Activated CD4-positive, alpha-beta memory T cell treated with anti-CD3 and anti-CD28 coated beads for 36 hours (primary cell): ENCODE data around the gene ZNF436. TPM values are rescaled to one million over a fixed set of nuclear protein-coding genes. Genes with fewer than 3 reads are reported as not detected.
"Not testable (repeated sequence)": the region's sequence is repeated elsewhere in the genome, so short reads cannot be mapped to it uniquely, and the experiment has no call there.

Experiments used
- CTCF ChIA-PET: fragments of 350-600 bp; sonication (Branson Sonifier 250); formaldehyde crosslinking; loops from one replicate; lab custom pipeline; 2021; ENCODE audit warnings: antibody characterized with exemption, inconsistent platforms; lab: Charles Lee
- POLR2A ChIA-PET: fragments of 350-600 bp; sonication (Branson Sonifier 250); formaldehyde crosslinking; loops from one replicate; lab custom pipeline; 2021; ENCODE audit warnings: antibody characterized with exemption; lab: Charles Lee
- DNase-seq: peaks from one replicate; pipeline ENCODE4 v3.0.0-alpha.2; 2020
- H3K27ac Mint-ChIP-seq: one replicate; pipeline ENCODE4 v1.8.0; 2021; ENCODE audit warnings: mixed read lengths
- H3K27me3 Mint-ChIP-seq: one replicate; pipeline ENCODE4 v1.8.0; 2021; ENCODE audit warnings: mixed read lengths
- H3K36me3 Mint-ChIP-seq: one replicate; pipeline ENCODE4 v1.8.0; 2021; ENCODE audit warnings: mixed read lengths
- H3K4me1 Mint-ChIP-seq: one replicate; pipeline ENCODE4 v1.8.0; 2021; ENCODE audit warnings: low read depth, mixed read lengths
- H3K4me3 Mint-ChIP-seq: one replicate; pipeline ENCODE4 v1.8.0; 2021; ENCODE audit warnings: mild to moderate bottlenecking, mixed read lengths
- H3K9me3 Mint-ChIP-seq: one replicate; pipeline ENCODE4 v1.8.0; 2021; ENCODE audit warnings: mixed read lengths
- intact Hi-C: fragments of 100-400 bp; cut with micrococcal nuclease; formaldehyde crosslinking; loops from one replicate; pipeline ENCODE4 v1.15.1; 2023
- total RNA-seq, 2 experiments: library from RNA; stranded (reverse); gene quantifications; one replicate each; pipeline ENCODE4 v1.2.3, GENCODE V29; 2021

The ZNF436 gene
- total RNA-seq, 2 experiments from 2014 or later: 4.6 to 4.8 TPM

DNA sequence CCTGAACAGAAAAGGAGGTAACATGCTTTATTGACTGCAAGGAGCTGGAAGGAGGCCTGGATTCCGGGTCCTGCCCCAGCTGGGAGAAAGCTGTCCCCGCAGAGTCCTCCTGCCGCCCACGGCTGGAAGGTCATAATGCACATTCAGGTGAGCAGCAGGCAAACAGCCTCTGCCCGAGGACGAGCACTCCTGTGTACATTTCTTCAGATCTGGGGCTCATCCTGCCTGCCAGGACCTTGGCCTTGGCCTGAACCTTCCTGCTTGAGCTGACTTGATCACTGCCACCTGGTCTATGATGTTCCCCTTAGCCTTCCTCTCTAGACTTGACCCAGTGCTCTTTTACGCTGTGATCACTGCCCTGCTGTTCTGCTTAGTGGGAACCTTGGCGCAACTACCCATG lies 17.9 kb upstream of the ZNF436 start:
- Mint-ChIP-seq H3K4me1 (no peaks in the 10 kb centered on the region), H3K27ac (no peak overlapping the region), H3K4me3 (no peak overlapping the region), H3K9me3 (no peaks in the 10 kb centered on the region), H3K27me3 (no peaks in the 10 kb centered on the region), H3K36me3 (no peaks in the 10 kb centered on the region)
- ChIA-PET CTCF (no interaction called here), POLR2A (no interaction called here)
- no peak for DNase-seq
- intact Hi-C loops: no loop called here

DNA sequence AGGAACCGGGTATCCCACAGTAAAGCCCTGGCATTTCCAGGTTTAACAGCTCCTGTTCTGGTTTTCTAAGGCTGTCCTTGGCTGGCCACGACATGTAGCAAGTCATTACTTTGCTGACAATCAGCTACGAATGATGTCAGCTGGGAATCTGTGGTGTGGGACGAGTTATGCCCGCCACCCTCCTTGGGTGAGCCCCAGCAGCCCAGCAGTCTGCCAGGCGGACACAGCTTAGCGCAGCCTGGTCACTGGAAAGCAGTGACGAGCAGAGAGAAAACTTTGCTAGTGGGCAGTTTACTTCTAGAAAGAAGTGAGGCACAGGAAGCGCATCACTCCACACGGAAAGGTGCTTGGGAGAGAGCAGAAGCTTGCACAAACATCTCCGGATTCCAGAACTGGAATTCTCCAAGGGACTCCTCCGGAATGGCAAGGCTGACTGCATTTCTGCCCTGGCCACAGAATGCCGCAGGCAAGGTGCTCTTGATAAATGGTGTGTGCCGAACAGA lies 15.5 kb upstream of the ZNF436 start:
- no peak for DNase-seq
- ChIA-PET POLR2A (no interaction called here), CTCF (no interaction called here)
- intact Hi-C loops: no loop called here
- Mint-ChIP-seq H3K4me3 (no peak overlapping the region), H3K27me3 (no peaks in the 10 kb centered on the region), H3K36me3 (no peaks in the 10 kb centered on the region), H3K4me1 (no peaks in the 10 kb centered on the region), H3K9me3 (no peaks in the 10 kb centered on the region), H3K27ac (no peak overlapping the region)

DNA sequence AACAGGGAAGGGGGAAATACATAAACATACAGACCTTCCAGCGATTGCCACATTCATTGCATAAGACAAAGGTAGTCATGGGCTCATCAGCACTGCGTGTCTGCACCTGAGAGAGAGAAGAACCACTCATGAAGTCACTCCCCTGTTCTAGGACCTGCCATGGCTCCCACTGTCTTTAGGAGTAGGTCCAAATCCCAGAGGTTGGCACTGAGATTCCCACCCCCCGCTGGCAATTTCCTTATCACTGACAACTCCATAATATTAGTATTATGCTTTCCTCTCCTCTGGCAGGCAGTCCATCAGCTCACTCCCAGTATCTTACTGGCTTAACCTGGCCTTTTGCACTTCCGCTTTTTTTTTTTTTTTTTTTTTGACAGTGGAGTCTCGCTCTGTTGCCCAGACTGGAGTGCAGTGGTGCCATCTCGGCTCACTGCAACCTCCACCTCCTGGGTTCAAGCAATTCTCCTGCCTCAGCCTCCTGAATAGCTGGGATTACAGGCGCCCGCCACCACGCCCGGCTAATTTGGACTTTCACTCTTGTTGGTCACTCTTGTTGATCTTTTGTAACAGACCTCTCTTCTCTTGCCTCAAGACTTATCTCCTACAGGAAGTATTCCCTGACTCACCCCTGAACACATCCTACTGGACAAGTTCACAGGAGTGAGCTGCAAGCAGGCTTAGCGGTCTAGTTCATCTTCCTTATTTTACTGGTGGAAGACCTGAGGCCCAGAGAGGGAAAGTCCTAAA lies 14.8 kb upstream of the ZNF436 start:
- ChIA-PET POLR2A (no interaction called here), CTCF (no interaction called here)
- Mint-ChIP-seq H3K27ac (no peak overlapping the region), H3K4me3 (no peak overlapping the region), H3K9me3 (no peaks in the 10 kb centered on the region), H3K27me3 (no peaks in the 10 kb centered on the region), H3K4me1 (no peaks in the 10 kb centered on the region), H3K36me3 (no peaks in the 10 kb centered on the region)
- intact Hi-C loops: no loop called here
- no peak for DNase-seq

DNA sequence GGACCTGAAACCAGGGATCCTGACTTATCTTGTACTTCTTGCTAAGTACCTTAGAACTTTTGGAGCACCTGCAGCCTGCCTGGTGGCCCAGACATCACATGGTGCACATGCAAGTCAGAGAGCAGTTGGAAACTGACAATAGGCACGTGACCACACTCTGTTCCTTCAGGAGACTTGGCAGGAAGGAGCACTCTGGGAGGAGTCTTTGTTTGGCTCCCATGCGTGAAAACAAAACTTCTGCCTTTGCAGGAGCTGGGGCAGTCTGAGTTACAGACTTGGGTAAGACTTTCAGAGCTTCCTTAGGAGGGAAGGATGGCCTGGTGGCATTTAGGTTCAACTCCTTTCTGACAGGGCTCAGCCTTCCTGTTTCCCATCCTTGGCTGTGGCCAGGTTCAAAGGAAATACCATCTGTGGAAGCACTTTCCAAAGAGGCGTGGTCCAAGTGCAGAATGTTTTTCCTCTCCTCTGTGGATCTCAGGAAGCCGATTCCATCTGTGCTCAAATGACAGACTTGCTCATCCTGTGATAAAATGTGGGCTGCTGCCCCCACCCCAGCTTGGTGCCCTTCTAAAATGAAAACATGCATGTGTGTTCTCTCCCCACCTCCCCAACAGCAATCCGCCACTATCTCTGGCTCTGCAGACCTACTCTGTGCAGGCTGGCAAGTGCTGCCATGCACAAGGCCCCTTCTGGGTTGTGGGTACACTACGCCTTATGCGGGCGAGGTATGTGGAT lies 14.1 kb upstream of the ZNF436 start:
- Mint-ChIP-seq H3K27me3 (no peaks in the 10 kb centered on the region), H3K9me3 (no peaks in the 10 kb centered on the region), H3K4me1 (no peaks in the 10 kb centered on the region), H3K4me3 (no peak overlapping the region), H3K27ac (no peak overlapping the region), H3K36me3 (no peaks in the 10 kb centered on the region)
- POLR2A ChIA-PET: no interaction called here
- intact Hi-C loops: no loop called here
- CTCF ChIA-PET: no interaction called here
- DNase-seq: no peak

DNA sequence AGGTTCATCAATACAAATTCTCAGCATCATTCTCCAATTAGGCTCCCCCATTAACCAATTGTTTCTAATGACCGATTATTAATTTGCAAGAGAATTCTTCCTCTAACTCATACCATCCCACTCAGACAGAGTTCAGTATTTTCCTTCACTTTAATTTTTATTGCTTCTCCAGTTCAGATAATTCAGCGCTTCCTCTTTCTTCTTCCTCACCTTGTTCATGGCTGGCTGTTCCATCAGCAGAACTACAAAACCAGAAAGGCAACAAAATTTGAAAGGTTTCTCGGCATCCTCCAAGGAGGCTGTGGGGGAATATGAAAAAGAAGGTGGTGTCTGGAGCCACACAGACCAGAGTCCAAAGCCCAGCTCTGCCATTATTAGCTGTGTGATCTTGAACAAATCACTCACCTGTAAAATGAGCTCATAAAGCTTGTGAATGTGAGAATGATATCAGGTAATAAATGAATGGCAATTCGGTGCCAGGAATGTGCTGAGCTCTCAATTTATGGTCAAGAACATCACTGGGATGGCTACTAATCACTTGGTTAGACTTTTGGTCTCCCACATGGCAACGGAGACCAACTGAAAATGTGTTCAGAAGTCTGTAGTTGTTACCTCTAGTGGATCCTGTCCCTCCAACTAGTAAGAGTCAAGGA lies 11.7 kb upstream of the ZNF436 start:
- DNase-seq: no peak
- Mint-ChIP-seq H3K9me3 (no peaks in the 10 kb centered on the region), H3K36me3 (no peaks in the 10 kb centered on the region), H3K27ac (no peak overlapping the region), H3K4me1 (no peaks in the 10 kb centered on the region), H3K4me3 (no peak overlapping the region), H3K27me3 (no peaks in the 10 kb centered on the region)
- intact Hi-C loops: no loop called here
- POLR2A ChIA-PET: interaction anchor here (0.7 kb wide), 1 partner anchor 12 kb away, joined by 3 read pairs; the partner anchor contains the start of gene ZNF436
- CTCF ChIA-PET: interaction anchor here (0.6 kb wide), 1 partner anchor 196 kb away, joined by 3 read pairs; no protein-coding TSS in a partner anchor

DNA sequence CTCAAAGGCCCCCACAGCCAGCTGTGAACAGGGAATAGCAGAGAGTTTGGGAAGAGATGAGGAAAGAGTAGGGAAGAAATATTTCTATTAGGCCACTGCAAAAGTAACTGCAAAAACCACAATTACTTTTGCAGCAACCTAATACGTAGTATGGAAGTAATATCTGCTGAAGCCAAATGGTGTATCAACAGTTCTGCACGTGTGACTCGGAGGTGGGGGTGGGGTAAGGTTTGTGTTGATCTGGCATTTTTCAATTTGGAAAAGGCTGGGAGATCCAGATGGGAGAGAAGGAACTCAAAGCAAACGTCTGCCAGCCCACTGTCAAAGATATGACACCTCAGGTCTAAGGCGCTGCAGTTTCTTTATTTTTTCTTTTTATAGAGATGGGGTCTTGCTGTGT lies 11.1 kb upstream of the ZNF436 start:
- ChIA-PET CTCF (no interaction called here), POLR2A (no interaction called here)
- Mint-ChIP-seq H3K36me3 (no peaks in the 10 kb centered on the region), H3K9me3 (no peaks in the 10 kb centered on the region), H3K27me3 (no peaks in the 10 kb centered on the region), H3K4me1 (no peaks in the 10 kb centered on the region), H3K4me3 (no peak overlapping the region), H3K27ac (no peak overlapping the region)
- intact Hi-C loops: no loop called here
- no peak for DNase-seq

DNA sequence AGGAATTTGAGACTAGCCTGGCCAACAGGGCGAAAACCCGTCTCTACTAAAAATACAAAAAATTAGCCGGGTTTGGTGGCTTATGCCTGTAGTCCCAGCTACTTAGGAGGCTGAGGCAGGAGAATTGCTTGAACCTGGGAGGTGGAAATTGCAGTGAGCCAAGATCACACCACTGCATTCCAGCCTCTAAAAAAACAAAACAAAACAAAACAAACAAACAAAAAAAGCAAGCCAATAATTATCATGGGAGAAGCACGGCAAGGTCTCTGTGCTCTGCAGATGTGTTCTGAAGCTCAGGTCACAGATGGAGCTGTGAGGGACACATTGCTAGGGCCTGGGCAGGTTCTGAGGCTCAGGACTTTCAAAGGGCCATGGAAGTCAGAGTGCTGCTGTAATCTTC lies 10.6 kb upstream of the ZNF436 start:
- H3K9me3 Mint-ChIP-seq, H3K4me1 Mint-ChIP-seq, intact Hi-C loops, H3K27me3 Mint-ChIP-seq, H3K36me3 Mint-ChIP-seq, POLR2A ChIA-PET, CTCF ChIA-PET, H3K4me3 Mint-ChIP-seq, H3K27ac Mint-ChIP-seq, DNase-seq: not testable (repeated sequence)

DNA sequence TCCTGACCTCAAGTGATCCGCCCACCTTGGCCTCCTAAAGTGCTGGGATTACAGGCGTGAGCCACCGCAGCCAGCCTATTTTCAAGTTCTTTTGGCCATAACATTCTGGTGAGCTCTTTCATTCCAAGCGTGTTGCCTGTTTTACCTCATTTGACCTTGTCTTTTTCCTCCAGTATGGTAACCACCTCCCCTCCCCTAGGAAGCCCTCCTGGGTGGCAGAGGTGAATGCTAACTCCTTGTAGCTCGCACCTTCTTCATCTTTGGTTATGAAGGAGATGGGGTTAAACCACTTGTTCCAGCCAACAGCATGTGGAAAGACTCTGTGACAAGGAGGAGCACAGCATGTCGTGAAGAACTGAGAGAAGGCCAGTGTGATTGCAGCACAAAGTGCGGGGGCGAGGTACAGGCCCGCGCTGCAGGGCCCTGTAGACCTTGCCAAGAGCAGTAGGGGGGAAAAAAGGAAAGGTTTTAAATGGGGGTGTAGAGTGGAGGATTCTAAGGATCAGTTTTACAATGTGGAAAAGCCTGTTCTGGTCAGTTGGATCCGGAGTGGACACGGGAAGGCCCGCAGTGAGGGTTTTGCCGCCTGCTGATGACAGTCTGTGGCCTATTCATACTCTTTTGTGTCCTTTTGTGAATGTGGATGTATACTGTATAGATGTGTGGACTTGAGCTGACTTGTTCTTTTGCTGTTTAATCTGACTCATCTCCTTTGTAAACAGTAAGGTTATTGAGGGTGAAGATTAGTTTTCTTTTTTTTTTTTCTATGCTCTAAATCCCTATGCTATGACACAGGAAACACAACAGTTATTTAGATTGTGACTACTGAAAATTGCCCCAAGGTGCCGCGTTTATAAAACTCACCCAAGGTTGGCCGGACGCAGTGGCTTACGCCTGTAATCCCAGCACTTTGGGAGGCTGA lies 7.5 kb upstream of the ZNF436 start:
- Mint-ChIP-seq H3K4me3 (no peak overlapping the region), H3K27me3 (no peaks in the 10 kb centered on the region), H3K9me3 (no peaks in the 10 kb centered on the region), H3K27ac (no peak overlapping the region), H3K4me1 (no peaks in the 10 kb centered on the region), H3K36me3 (no peaks in the 10 kb centered on the region)
- CTCF ChIA-PET: no interaction called here
- intact Hi-C loops: no loop called here
- POLR2A ChIA-PET: no interaction called here
- no peak for DNase-seq

DNA sequence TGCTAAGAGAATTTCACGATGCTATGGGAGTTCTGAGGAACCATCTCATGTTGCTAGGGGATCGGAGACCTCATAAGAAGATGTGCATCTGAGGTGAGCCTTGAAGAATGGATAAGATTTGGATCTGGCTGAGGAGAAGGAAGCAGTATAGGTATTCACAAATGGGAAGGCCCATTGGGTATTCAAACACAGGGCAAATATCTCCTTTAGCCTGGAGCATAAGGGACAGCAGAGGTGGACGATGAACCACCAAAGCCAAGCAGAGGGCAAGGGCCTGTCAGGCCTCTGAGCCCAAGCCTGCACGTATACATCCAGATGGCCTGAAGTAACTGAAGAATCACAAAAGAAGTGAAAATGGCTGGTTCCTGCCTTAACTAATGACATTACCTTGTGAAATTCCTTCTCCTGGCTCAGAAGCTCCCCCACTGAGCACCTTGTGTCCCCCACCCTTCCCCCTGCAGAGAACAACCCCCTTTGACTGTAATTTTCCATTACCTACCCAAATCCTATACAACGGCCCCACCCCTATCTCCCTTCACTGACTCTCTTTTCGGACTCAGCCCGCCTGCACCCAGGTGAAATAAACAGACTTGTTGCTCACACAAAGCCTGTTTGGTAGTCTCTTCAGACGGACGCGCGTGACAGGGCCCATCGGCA lies 4.6 kb upstream of the ZNF436 start:
- intact Hi-C loops, CTCF ChIA-PET, H3K36me3 Mint-ChIP-seq, H3K27ac Mint-ChIP-seq, H3K27me3 Mint-ChIP-seq, H3K9me3 Mint-ChIP-seq, H3K4me3 Mint-ChIP-seq, POLR2A ChIA-PET, DNase-seq: not testable (repeated sequence)
- peaks cover 12% of the 10 kb centered on the region for H3K4me1 Mint-ChIP-seq

DNA sequence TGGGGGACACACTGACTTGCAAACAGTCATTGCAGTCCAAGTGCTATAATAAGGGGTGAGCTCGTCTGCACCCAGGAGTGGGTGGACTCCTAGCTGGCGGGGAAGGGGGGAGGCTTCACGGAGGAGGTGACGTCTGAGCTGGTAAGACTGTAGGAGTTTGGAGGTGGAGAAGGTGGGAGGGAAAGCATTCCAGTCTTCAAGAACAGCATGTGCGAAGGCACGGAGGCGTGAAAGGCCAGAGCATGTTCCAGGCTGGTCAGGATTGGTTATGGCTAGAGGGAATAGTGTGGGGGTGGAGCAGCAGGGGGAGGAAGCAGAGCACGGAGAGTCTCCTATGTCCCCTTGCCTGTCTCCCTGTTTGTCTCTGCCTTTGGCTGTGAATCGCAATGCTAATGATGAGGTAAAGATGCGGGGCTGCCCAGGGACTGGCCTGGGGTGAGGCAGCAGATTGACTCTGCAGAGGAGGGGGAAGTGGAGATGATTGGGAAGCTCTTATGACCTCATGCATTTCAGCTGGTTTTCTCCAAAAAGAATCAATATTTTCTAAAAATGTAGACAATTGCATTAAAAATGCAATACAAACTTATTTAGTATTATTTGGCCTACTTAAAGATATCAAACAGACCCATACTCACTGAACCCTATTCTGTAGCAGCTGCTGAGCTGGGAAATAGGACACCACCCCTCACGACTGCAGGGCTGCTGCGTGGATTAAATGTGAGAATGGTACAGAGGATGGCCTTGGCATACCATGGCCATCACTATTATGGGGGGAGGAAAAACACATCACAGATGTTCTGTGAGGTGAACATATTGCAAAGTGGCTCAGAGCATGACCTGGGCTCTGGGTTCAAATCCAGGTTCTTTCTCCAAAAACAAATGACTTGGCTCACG lies 2.6 kb upstream of the ZNF436 start:
- ChIA-PET POLR2A (interaction anchor here (1.0 kb wide), 1 partner anchor 28 kb away, joined by 5 read pairs; the partner anchor contains the start of gene HNRNPR), CTCF (no interaction called here)
- H3K4me3 Mint-ChIP-seq: no peak overlapping the region
- H3K9me3 Mint-ChIP-seq: no peaks in the 10 kb centered on the region
- DNase-seq: no peak
- intact Hi-C loops: no loop called here
- no peaks in the 10 kb centered on the region for H3K36me3 Mint-ChIP-seq
- no peaks in the 10 kb centered on the region for H3K27me3 Mint-ChIP-seq
- no peak overlapping the region for H3K27ac Mint-ChIP-seq
- peaks cover 17% of the 10 kb centered on the region for H3K4me1 Mint-ChIP-seq
